ENCODE results near the gene CCDC85C. TPM values are rescaled to one million over a fixed set of nuclear protein-coding genes. Genes with fewer than 3 reads are reported as not detected.

CCDC85C gene
- total and polyA plus RNA-seq, 2 of the 4 experiments (the other 2 are of a cell fraction): 16.0 to 19.0 TPM

DNA sequence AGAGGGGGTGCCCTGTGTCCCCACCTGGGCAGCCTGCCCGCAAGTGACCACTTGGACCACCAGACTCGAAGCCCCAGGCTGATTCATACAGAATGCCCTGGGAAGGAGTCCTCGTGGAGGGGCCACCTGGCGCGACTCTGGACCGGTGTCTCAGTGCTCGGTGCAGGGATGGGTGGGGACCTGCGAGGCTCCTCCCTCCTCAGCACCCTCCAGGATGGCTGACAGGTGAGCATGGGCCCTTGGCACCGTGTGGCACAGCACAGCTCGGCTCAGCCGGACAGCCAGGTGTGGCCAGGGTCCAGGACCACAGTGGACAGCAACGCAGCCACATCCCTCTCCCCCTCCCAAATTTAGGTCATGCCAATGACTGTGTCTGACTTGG, 78.3 kb downstream of the CCDC85C start:
- H4K5ac ChIP-seq (ENCODE audit: low read depth, low read length): no peak overlapping the region
- H3K4me3 ChIP-seq (ENCODE audit: insufficient read depth, low read depth, low read length): no peak overlapping the region
- H3K79me1 ChIP-seq (ENCODE audit: low read depth in 1 of 2, low read length in 2 of 2): peaks cover 22 to 80% of the 10 kb centered on the region in 2 experiments
- WGBS, 2 experiments (ENCODE audit: extremely low coverage in 2 of 2, insufficient read length in 1 of 2): 100% methylated on average over 2 of the region's 12 CpGs; no CpG with 5 or more reads in 1 of the 2 experiments
- CTCF ChIA-PET: no interaction called here
- no peak overlapping the region for H2AK9ac ChIP-seq (replicated peaks; ENCODE audit: low read depth, low read length, poor library complexity)
- peak overlapping the region; percentile 13; the same call in 1 of the 2 replicates for H3K4ac ChIP-seq (ENCODE audit: low read depth, low read length)
- H3K36me3 ChIP-seq (ENCODE audit: control insufficient read depth, insufficient read depth, low read length): no peaks in the 10 kb centered on the region
- H3K4me1 ChIP-seq (ENCODE audit: control insufficient read depth, insufficient read depth, low read length): peaks cover 41% of the 10 kb centered on the region
- H2BK15ac ChIP-seq (ENCODE audit: low read depth, low read length): no peak overlapping the region
- in situ Hi-C loops (cut with MboI; ENCODE audit: low sequenced_read_pairs) (loop anchor here (10.0 kb wide), 1 partner anchor 379 kb away; no protein-coding TSS in a partner anchor), dilution Hi-C loops (cut with HindIII; ENCODE audit: low sequenced_read_pairs, unreplicated experiment) (no loop called here), intact Hi-C loops (cut with micrococcal nuclease) (no loop called here)
- H4K8ac ChIP-seq (ENCODE audit: low read depth in 2 of 2, low read length in 2 of 2): no peak overlapping the region
- H3K23ac ChIP-seq (ENCODE audit: low read depth, low read length): no peak overlapping the region
- no peak overlapping the region for H3K9ac ChIP-seq (ENCODE audit: low read depth, low read length)
- POLR2A ChIA-PET (ENCODE audit: unreplicated experiment): interaction anchor here (1.4 kb wide), 1 partner anchor 11 kb away, joined by 3 read pairs; no protein-coding TSS in a partner anchor
- H2AFZ ChIP-seq (replicated peaks; ENCODE audit: low read length, poor library complexity): no peak overlapping the region
- peak overlapping the region; percentile 17 for H2BK5ac ChIP-seq (ENCODE audit: low read depth, low read length, poor library complexity, severe bottlenecking)
- H2AK5ac ChIP-seq (ENCODE audit: low read depth, low read length): no peak overlapping the region
- no peak overlapping the region for H3K56ac ChIP-seq (ENCODE audit: extremely low read depth, insufficient read depth, low read length)
- BruUV-seq (replicated peaks): no TSS peak
- peaks cover 11% of the 10 kb centered on the region for H4K20me1 ChIP-seq (ENCODE audit: insufficient read depth, low read length)
- H3K4me2 ChIP-seq (ENCODE audit: low read depth, low read length): no peak overlapping the region
- TF ChIP-seq CEBPB (IDR thresholded peaks at IDR 0.05; ENCODE audit: low read depth, low read length) (no peak), MAZ (IDR thresholded peaks at IDR 0.05; ENCODE audit: borderline replicate concordance, low read depth, low read length) (no peak), SMC3 (IDR thresholded peaks at IDR 0.05; ENCODE audit: low read depth, low read length) (no peak)
- TF ChIP-seq, protein P1, sequence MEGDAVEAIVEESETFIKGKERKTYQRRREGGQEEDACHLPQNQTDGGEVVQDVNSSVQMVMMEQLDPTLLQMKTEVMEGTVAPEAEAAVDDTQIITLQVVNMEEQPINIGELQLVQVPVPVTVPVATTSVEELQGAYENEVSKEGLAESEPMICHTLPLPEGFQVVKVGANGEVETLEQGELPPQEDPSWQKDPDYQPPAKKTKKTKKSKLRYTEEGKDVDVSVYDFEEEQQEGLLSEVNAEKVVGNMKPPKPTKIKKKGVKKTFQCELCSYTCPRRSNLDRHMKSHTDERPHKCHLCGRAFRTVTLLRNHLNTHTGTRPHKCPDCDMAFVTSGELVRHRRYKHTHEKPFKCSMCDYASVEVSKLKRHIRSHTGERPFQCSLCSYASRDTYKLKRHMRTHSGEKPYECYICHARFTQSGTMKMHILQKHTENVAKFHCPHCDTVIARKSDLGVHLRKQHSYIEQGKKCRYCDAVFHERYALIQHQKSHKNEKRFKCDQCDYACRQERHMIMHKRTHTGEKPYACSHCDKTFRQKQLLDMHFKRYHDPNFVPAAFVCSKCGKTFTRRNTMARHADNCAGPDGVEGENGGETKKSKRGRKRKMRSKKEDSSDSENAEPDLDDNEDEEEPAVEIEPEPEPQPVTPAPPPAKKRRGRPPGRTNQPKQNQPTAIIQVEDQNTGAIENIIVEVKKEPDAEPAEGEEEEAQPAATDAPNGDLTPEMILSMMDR (conservative IDR thresholded peaks at IDR 0.05; ENCODE audit: low read depth, low read length): no peak
- DNase-seq (no peak), ATAC-seq (ENCODE audit: low read depth) (no peak)
- H3K9me3 ChIP-seq (ENCODE audit: control insufficient read depth, insufficient read depth, low read length): no peaks in the 10 kb centered on the region
- H2BK20ac ChIP-seq (ENCODE audit: low read depth, low read length): no peak overlapping the region
- no peak overlapping the region for H3K27ac ChIP-seq (ENCODE audit: insufficient read depth, low read length)
- H2BK120ac ChIP-seq (ENCODE audit: low read depth, low read length): no peak overlapping the region
- H3K9me1 ChIP-seq (ENCODE audit: insufficient read depth, low read length): peaks cover 20% of the 10 kb centered on the region
- H3K27me3 ChIP-seq (ENCODE audit: control insufficient read depth, insufficient read depth, low read length): no peaks in the 10 kb centered on the region
- H4K91ac ChIP-seq (ENCODE audit: insufficient read depth, low read depth, low read length): no peak overlapping the region
- no peak overlapping the region for H3K14ac ChIP-seq (replicated peaks; ENCODE audit: low read depth, low read length)
- no peak overlapping the region for H3K18ac ChIP-seq (ENCODE audit: low read depth, low read length)
